Thoracic aorta (tissue), 2 donors: ENCODE results near the gene CORO7. TPM values are rescaled to one million over a fixed set of nuclear protein-coding genes. Genes with fewer than 3 reads are reported as not detected.

ENCODE experiments used
- ATAC-seq: fragments of 150-250 bp; one replicate; pipeline ENCODE4 v1.8.0; 2017; ENCODE audit warnings: low read depth; ENCODE audit not compliant: insufficient number of reproducible peaks, low FRiP score
- DNase-seq: peaks from one replicate; pipeline ENCODE4 v3.0.0-alpha.2; 2020; ENCODE audit warnings: low spot score
- H3K27ac ChIP-seq, 2 donors: fragments of 200-600 bp; sonication (generic); 1 replicate in 1 of 2; 2 replicates in 1 of 2; pipeline ENCODE4 v1.5.1; 2016; ENCODE audit warnings: mild to moderate bottlenecking in 2 of 2, moderate library complexity in 2 of 2
- H3K27me3 ChIP-seq: fragments of 200-600 bp; sonication (generic); replicated peaks from 2 replicates; pipeline ENCODE4 v1.6.0; 2016; ENCODE audit warnings: mild to moderate bottlenecking; ENCODE audit not compliant: insufficient read depth
- H3K36me3 ChIP-seq: fragments of 200-600 bp; sonication (generic); one replicate; pipeline ENCODE4 v1.5.1; 2016
- H3K4me1 ChIP-seq, 2 donors: fragments of 200-600 bp; sonication (generic); 1 replicate in 1 of 2; 2 replicates in 1 of 2; pipeline versions ENCODE4 v1.5.1 to v1.6.0; 2016; ENCODE audit warnings: low read depth in 2 of 2, mild to moderate bottlenecking in 1 of 2; ENCODE audit not compliant: control insufficient read depth in 1 of 2
- H3K4me3 ChIP-seq: fragments of 200-600 bp; sonication (generic); 2 replicates; pipeline ENCODE4 v1.5.1; 2016; ENCODE audit warnings: mild to moderate bottlenecking
- H3K9me3 ChIP-seq: fragments of 200-600 bp; sonication (generic); 2 replicates; pipeline ENCODE4 v1.5.1; 2016
- total RNA-seq, 2 donors: library from RNA; depleted of rRNA; stranded (reverse); fragments of >200 nt; gene quantifications; one replicate each; pipeline versions ENCODE4 v1.1.0 to v1.2.3, GENCODE V29; 2016
- TF ChIP-seq, protein P1 (sequence below): fragments of 200-600 bp; sonication (generic); IDR thresholded peaks from one replicate; pipeline ENCODE4 v1.5.1; 2019; ENCODE audit warnings: antibody characterized with exemption

CORO7 gene
- total RNA-seq, 2 donors from 2014 or later, result 71.1 to 79.1 TPM

GRCh38 chr16:4443986-4444385, 27.6 kb upstream of the CORO7 start:
- no peaks in the 10 kb centered on the region for H3K4me1 ChIP-seq
- no peak overlapping the region for H3K27ac ChIP-seq
- H3K4me3 ChIP-seq, result no peak overlapping the region
- TF ChIP-seq, protein P1, sequence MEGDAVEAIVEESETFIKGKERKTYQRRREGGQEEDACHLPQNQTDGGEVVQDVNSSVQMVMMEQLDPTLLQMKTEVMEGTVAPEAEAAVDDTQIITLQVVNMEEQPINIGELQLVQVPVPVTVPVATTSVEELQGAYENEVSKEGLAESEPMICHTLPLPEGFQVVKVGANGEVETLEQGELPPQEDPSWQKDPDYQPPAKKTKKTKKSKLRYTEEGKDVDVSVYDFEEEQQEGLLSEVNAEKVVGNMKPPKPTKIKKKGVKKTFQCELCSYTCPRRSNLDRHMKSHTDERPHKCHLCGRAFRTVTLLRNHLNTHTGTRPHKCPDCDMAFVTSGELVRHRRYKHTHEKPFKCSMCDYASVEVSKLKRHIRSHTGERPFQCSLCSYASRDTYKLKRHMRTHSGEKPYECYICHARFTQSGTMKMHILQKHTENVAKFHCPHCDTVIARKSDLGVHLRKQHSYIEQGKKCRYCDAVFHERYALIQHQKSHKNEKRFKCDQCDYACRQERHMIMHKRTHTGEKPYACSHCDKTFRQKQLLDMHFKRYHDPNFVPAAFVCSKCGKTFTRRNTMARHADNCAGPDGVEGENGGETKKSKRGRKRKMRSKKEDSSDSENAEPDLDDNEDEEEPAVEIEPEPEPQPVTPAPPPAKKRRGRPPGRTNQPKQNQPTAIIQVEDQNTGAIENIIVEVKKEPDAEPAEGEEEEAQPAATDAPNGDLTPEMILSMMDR, result no peak
- no peaks in the 10 kb centered on the region for H3K9me3 ChIP-seq
- ATAC-seq (no peak), DNase-seq (no peak)
- H3K36me3 ChIP-seq, result peaks cover 82% of the 10 kb centered on the region
- H3K27me3 ChIP-seq, result no peaks in the 10 kb centered on the region

- DNase-seq (no peak), ATAC-seq (no peak)
- peaks cover 79% of the 10 kb centered on the region for H3K36me3 ChIP-seq
- no peaks in the 10 kb centered on the region for H3K9me3 ChIP-seq
- H3K27me3 ChIP-seq, result no peaks in the 10 kb centered on the region
- no peak overlapping the region for H3K4me3 ChIP-seq
- TF ChIP-seq, protein P1, result no peak
- H3K27ac ChIP-seq, result no peak overlapping the region
- H3K4me1 ChIP-seq, result no peaks in the 10 kb centered on the region
These were observed 26.9 kb upstream of the CORO7 start for GRCh38 chr16:4443271-4443670.

DNA sequence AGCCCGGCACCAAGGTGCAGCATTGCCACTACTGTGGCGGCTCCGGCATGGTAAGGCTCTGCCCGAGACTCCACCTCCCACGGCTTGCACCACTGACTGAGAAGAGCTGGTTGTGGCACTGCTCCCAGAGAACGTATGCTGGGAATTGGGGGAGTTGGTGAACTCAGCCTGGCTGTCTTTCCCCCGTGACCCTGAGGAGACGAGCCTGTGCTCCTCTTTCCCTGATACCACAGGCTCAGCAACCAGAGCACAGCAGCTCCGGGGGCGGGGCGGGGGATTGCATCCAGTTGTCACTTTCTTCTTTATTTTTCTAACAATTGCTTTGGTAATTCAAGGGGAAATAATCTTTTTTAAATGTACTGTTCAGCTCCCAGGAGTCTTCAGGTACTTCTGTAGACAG, 26.0 kb upstream of the CORO7 start:
- ATAC-seq (no peak), DNase-seq (no peak)
- Histone ChIP-seq H3K27ac (no peak overlapping the region), H3K4me1 (no peaks in the 10 kb centered on the region), H3K4me3 (no peak overlapping the region), H3K36me3 (peaks cover 78% of the 10 kb centered on the region), H3K9me3 (no peaks in the 10 kb centered on the region), H3K27me3 (no peaks in the 10 kb centered on the region)
- TF ChIP-seq, protein P1, result no peak

DNA sequence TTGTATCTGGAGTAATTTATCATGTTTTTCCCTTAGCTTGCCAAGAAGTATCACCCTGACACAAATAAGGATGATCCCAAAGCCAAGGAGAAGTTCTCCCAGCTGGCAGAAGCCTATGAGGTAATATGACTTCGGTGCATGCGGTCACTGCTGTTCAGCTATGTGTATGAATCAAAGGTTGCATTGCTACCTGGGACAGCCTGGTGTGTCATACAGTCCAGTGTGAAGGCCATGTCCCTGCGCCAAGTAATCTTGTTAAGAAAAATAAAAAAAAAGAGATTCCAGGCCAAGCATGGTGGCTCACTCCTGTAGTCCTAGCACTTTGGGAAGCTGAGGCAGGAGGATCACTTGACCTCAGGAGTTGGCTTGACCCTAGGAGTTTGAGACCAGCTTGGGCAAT, 21.0 kb upstream of the CORO7 start:
- DNase-seq, result no peak
- Histone ChIP-seq H3K27ac (no peak overlapping the region), H3K4me3 (no peak overlapping the region), H3K36me3 (peaks cover 38% of the 10 kb centered on the region), H3K4me1 (no peaks in the 10 kb centered on the region), H3K27me3 (no peaks in the 10 kb centered on the region), H3K9me3 (no peaks in the 10 kb centered on the region)
- TF ChIP-seq, protein P1, result no peak
- no peak for ATAC-seq

DNA sequence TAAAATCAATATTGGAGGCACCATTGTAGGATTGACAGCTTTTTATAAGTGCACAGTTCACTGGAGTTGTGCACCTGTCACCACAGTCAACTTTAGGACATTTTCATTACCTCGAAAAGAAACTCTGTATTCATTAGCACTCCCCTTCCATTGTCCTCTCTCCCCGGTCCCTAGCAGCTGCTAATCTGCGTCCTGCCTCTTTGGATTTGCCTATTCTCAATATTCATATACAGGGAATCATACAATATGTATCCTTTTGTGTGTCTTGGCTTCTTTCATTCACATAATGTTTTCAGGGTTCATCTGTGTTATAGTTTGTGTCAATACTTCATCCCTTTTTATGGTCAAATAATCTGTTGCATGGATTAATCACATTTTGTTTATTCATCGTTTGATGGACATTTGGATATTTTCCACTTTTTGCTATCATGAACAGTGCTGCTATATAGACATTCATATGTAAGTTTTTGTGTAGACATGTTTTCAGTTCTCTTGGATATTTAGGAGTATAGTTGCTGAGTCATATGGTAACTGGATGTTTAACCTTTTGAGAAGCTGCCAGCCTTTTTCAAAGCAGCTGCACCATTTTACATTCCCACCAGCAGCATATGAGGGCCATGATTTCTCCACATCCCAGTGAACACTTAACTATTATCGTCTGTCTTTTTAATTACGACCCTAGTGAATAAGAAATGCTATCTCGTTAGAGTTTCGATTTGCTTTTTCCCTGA, 19.1 kb upstream of the CORO7 start:
- Histone ChIP-seq H3K4me1 (no peaks in the 10 kb centered on the region), H3K27me3 (no peaks in the 10 kb centered on the region), H3K36me3 (peaks cover 22% of the 10 kb centered on the region), H3K4me3 (no peak overlapping the region), H3K27ac (no peak overlapping the region), H3K9me3 (no peaks in the 10 kb centered on the region)
- DNase-seq (no peak), ATAC-seq (no peak)
- TF ChIP-seq, protein P1, result no peak
